ENCODE data around the gene ARHGEF3. TPM values are rescaled to one million over a fixed set of nuclear protein-coding genes. Genes with fewer than 3 reads are reported as not detected.

Gene ARHGEF3
- total RNA-seq, 1 experiment from 2014 or later = 10.2 TPM

GRCh38 chr3:56833536-56833935 is 31.8 kb upstream of the ARHGEF3 start:
- no TSS peak for BruUV-seq (replicated peaks)
- Mint-ChIP-seq H3K9me3 (ENCODE audit: unreplicated experiment) (no peaks in the 10 kb centered on the region), H3K27ac (ENCODE audit: unreplicated experiment) (no peak overlapping the region), H3K4me3 (ENCODE audit: unreplicated experiment) (no peak overlapping the region), H3K4me1 (ENCODE audit: low read depth, unreplicated experiment) (peaks cover 6% of the 10 kb centered on the region), H3K36me3 (ENCODE audit: insufficient read depth, unreplicated experiment) (no peaks in the 10 kb centered on the region), H3K27me3 (ENCODE audit: insufficient read depth, unreplicated experiment) (no peaks in the 10 kb centered on the region)
- POLR2A ChIA-PET = no interaction called here
- CTCF ChIA-PET = no interaction called here
- Histone ChIP-seq H3K36me3 (ENCODE audit: control insufficient read depth, insufficient read depth, low read length) (no peaks in the 10 kb centered on the region), H3K4me1 (no peaks in the 10 kb centered on the region), H3K4me3 (ENCODE audit: low read depth, low read length) (no peak overlapping the region), H3K27me3 (replicated peaks; ENCODE audit: control insufficient read depth, insufficient read depth, low read length) (no peaks in the 10 kb centered on the region), H3K9me3 (no peaks in the 10 kb centered on the region)
- TF ChIP-seq CTCF (IDR thresholded peaks at IDR 0.05; ENCODE audit: insufficient read depth in 1 of 2, low read depth in 1 of 2, low read length in 1 of 2, severe bottlenecking in 1 of 2, unreplicated experiment in 1 of 2) = no peak
- intact Hi-C loops (cut with micrococcal nuclease; ENCODE audit: unreplicated experiment) = no loop called here
- DNase-seq = no peak

- no peaks in the 10 kb centered on the region for H3K9me3 ChIP-seq
- intact Hi-C loops (cut with micrococcal nuclease; ENCODE audit: unreplicated experiment) = no loop called here
- no peak for DNase-seq
- H3K27me3 Mint-ChIP-seq (ENCODE audit: insufficient read depth, unreplicated experiment) = no peaks in the 10 kb centered on the region
- TF ChIP-seq CTCF (IDR thresholded peaks at IDR 0.05; ENCODE audit: insufficient read depth in 1 of 2, low read depth in 1 of 2, low read length in 1 of 2, severe bottlenecking in 1 of 2, unreplicated experiment in 1 of 2) = no peak
- H3K4me1 Mint-ChIP-seq (ENCODE audit: low read depth, unreplicated experiment) = peaks cover 6% of the 10 kb centered on the region
- H3K4me3 ChIP-seq (ENCODE audit: low read depth, low read length) = no peak overlapping the region
- no peak overlapping the region for H3K4me3 Mint-ChIP-seq (ENCODE audit: unreplicated experiment)
- BruUV-seq (replicated peaks) = no TSS peak
- H3K36me3 ChIP-seq (ENCODE audit: control insufficient read depth, insufficient read depth, low read length) = no peaks in the 10 kb centered on the region
- CTCF ChIA-PET = no interaction called here
- H3K9me3 Mint-ChIP-seq (ENCODE audit: unreplicated experiment) = no peaks in the 10 kb centered on the region
- no peaks in the 10 kb centered on the region for H3K4me1 ChIP-seq
- H3K36me3 Mint-ChIP-seq (ENCODE audit: insufficient read depth, unreplicated experiment) = no peaks in the 10 kb centered on the region
- no peaks in the 10 kb centered on the region for H3K27me3 ChIP-seq (replicated peaks; ENCODE audit: control insufficient read depth, insufficient read depth, low read length)
- no peak overlapping the region for H3K27ac Mint-ChIP-seq (ENCODE audit: unreplicated experiment)
- POLR2A ChIA-PET = no interaction called here
Observed at GRCh38 chr3:56833022-56833421, 31.3 kb upstream of the ARHGEF3 start.

GRCh38 chr3:56831572-56831971 is 29.8 kb upstream of the ARHGEF3 start:
- no peak overlapping the region for H3K27ac Mint-ChIP-seq (ENCODE audit: unreplicated experiment)
- Histone ChIP-seq H3K4me1 (peaks cover 3% of the 10 kb centered on the region; the same call in 1 of the 2 replicates), H3K4me3 (ENCODE audit: low read depth, low read length) (no peak overlapping the region), H3K36me3 (ENCODE audit: control insufficient read depth, insufficient read depth, low read length) (no peaks in the 10 kb centered on the region), H3K9me3 (no peaks in the 10 kb centered on the region), H3K27me3 (replicated peaks; ENCODE audit: control insufficient read depth, insufficient read depth, low read length) (no peaks in the 10 kb centered on the region)
- ChIA-PET CTCF (no interaction called here), POLR2A (no interaction called here)
- no peaks in the 10 kb centered on the region for H3K27me3 Mint-ChIP-seq (ENCODE audit: insufficient read depth, unreplicated experiment)
- peaks cover 6% of the 10 kb centered on the region for H3K4me1 Mint-ChIP-seq (ENCODE audit: low read depth, unreplicated experiment)
- intact Hi-C loops (cut with micrococcal nuclease; ENCODE audit: unreplicated experiment) = no loop called here
- DNase-seq = no peak
- H3K4me3 Mint-ChIP-seq (ENCODE audit: unreplicated experiment) = no peak overlapping the region
- H3K9me3 Mint-ChIP-seq (ENCODE audit: unreplicated experiment) = no peaks in the 10 kb centered on the region
- no peak for TF ChIP-seq CTCF (IDR thresholded peaks at IDR 0.05; ENCODE audit: insufficient read depth in 1 of 2, low read depth in 1 of 2, low read length in 1 of 2, severe bottlenecking in 1 of 2, unreplicated experiment in 1 of 2)
- no peaks in the 10 kb centered on the region for H3K36me3 Mint-ChIP-seq (ENCODE audit: insufficient read depth, unreplicated experiment)
- BruUV-seq (replicated peaks) = no TSS peak
